GM15510 (cell line): ENCODE results near the gene TMEM63C.

ENCODE experiments used
- POLR2A ChIP-seq: IDR thresholded peaks from 3 replicates; pipeline ENCODE4 v1.6.1; 2011; ENCODE audit warnings: borderline replicate concordance; ENCODE audit not compliant: insufficient read length; ENCODE audit errors: extremely low read depth

The TMEM63C gene

GRCh38 chr14:77241955-77242354 is 60.4 kb downstream of the TMEM63C start:
- TF ChIP-seq POLR2A, result no peak

- TF ChIP-seq POLR2A, result no peak
These were observed 61.2 kb downstream of the TMEM63C start for GRCh38 chr14:77242752-77243151.

- no peak for TF ChIP-seq POLR2A
These were observed 62.3 kb downstream of the TMEM63C start for GRCh38 chr14:77243853-77244252.

GRCh38 chr14:77245820-77246219 is 64.2 kb downstream of the TMEM63C start:
- TF ChIP-seq POLR2A, result no peak

- TF ChIP-seq POLR2A, result no peak
These were observed 65.2 kb downstream of the TMEM63C start for GRCh38 chr14:77246784-77247183.

GRCh38 chr14:77248666-77249065 is 67.1 kb downstream of the TMEM63C start:
- TF ChIP-seq POLR2A, result no peak

GRCh38 chr14:77249286-77249685 is 67.7 kb downstream of the TMEM63C start:
- TF ChIP-seq POLR2A, result no peak

- TF ChIP-seq POLR2A, result no peak
These were observed 69.3 kb downstream of the TMEM63C start for GRCh38 chr14:77250927-77251326.

- TF ChIP-seq POLR2A, result no peak
These were observed 70.3 kb downstream of the TMEM63C start for GRCh38 chr14:77251870-77252269.

GRCh38 chr14:77253333-77254190 is 72.0 kb downstream of the TMEM63C start:
- no peak for TF ChIP-seq POLR2A

GRCh38 chr14:77256694-77257093 is 75.1 kb downstream of the TMEM63C start:
- no peak for TF ChIP-seq POLR2A

- no peak for TF ChIP-seq POLR2A
These were observed 76.1 kb downstream of the TMEM63C start for GRCh38 chr14:77257700-77258099.

- TF ChIP-seq POLR2A, result no peak
These were observed 77.0 kb downstream of the TMEM63C start for GRCh38 chr14:77258566-77258965.

- no peak for TF ChIP-seq POLR2A
These were observed 77.6 kb downstream of the TMEM63C start for GRCh38 chr14:77259025-77259715.

- no peak for TF ChIP-seq POLR2A
These were observed 78.6 kb downstream of the TMEM63C start for GRCh38 chr14:77260199-77260598.

- TF ChIP-seq POLR2A, result no peak
These were observed 79.0 kb downstream of the TMEM63C start for GRCh38 chr14:77260631-77261030.
